Sigmoid colon (tissue), 7 donors: ENCODE measurements around the gene EIF3D. TPM values are rescaled to one million over a fixed set of nuclear protein-coding genes. Genes with fewer than 3 reads are reported as not detected.

Experiments used
- DNase-seq: peaks from one replicate; pipeline ENCODE4 v3.0.0-alpha.2; 2019
- H3K27ac ChIP-seq, 4 donors: fragments of 200-600 bp; sonication (generic); one replicate each; pipeline ENCODE4 v1.5.1; 2016 to 2019; ENCODE audit warnings: mild to moderate bottlenecking in 1 of 4
- H3K27me3 ChIP-seq, 3 donors: fragments of 200-600 bp; sonication (generic); one replicate each; pipeline ENCODE4 v1.5.1; 2019; ENCODE audit warnings: mild to moderate bottlenecking in 1 of 3
- H3K36me3 ChIP-seq, 4 donors: fragments of 200-600 bp; sonication (generic); one replicate each; pipeline ENCODE4 v1.5.1; 2016 to 2019
- H3K4me1 ChIP-seq, 4 donors: fragments of 200-600 bp; sonication (generic); one replicate each; pipeline ENCODE4 v1.5.1; 2017 to 2019
- H3K4me3 ChIP-seq, 4 donors: fragments of 200-600 bp; sonication (generic); one replicate each; pipeline ENCODE4 v1.5.1; 2017 to 2019; ENCODE audit warnings: mild to moderate bottlenecking in 2 of 4, moderate library complexity in 1 of 4
- H3K9me3 ChIP-seq, 4 donors: fragments of 200-600 bp in 3 of 4; sonication (generic) in 3 of 4; one replicate each; pipeline versions ENCODE4 v1.5.1 to v1.6.1; 2013 to 2019
- CTCF ChIP-seq, 4 experiments: fragments of 450-650 bp in 3 of 4; fragments of 200-600 bp in 1 of 4; IDR thresholded peaks; one replicate each; pipeline ENCODE4 v1.5.1; 2016 to 2019; ENCODE audit warnings: antibody characterized with exemption in 4 of 4, mild to moderate bottlenecking in 3 of 4, moderate library complexity in 2 of 4
- EP300 ChIP-seq, 4 donors: sonication (generic); formaldehyde crosslinking; IDR thresholded peaks; one replicate each; pipeline ENCODE4 v1.6.1; 2017; ENCODE audit warnings: antibody characterized with exemption in 4 of 4
- POLR2A ChIP-seq, 2 donors: fragments of 450-650 bp; IDR thresholded peaks; one replicate each; pipeline ENCODE4 v1.6.1; 2016; ENCODE audit warnings: antibody characterized with exemption in 2 of 2, mild to moderate bottlenecking in 2 of 2, moderate library complexity in 2 of 2
- POLR2AphosphoS5 ChIP-seq, 4 donors: sonication (generic); formaldehyde crosslinking; IDR thresholded peaks; one replicate each; pipeline ENCODE4 v1.6.1; 2017; ENCODE audit warnings: antibody characterized with exemption in 4 of 4
- WGBS, 2 donors: extraction: QIAGEN DNeasy Blood & Tissue Kit; methylation state at CpG; one replicate each; pipeline ENCODE4 v1.1.7; 2013; 5-methylcytosine and 5-hydroxymethylcytosine counted together
- intact Hi-C: fragments of 100-400 bp; cut with DNase I; formaldehyde crosslinking; loops from one replicate; pipeline ENCODE4 v1.15.1; 2023
- polyA plus RNA-seq, 3 donors: library from polyadenylated mRNA; stranded (reverse); fragments of 200-250 nt; gene quantifications; one replicate each; pipeline ENCODE4 v1.2.3, GENCODE V29; 2013
- total RNA-seq, 4 donors: library from RNA; depleted of rRNA; stranded (reverse); fragments of >200 nt; gene quantifications; one replicate each; pipeline ENCODE4 v1.1.0, GENCODE V29; 2016
- donor health status: healthy with polysubstance abuse.
- donor health status: Bipolar disorder and iron deficiency.
- donor health status: healthy.

EIF3D gene
- total and polyA plus RNA-seq, 7 donors, result 130 to 376 (median 260) TPM

- no peak overlapping the region for H3K4me3 ChIP-seq
- TF ChIP-seq CTCF (IDR thresholded peaks at IDR 0.05), result no peak
- TF ChIP-seq EP300 (IDR thresholded peaks at IDR 0.05), result no peak
- TF ChIP-seq POLR2A (IDR thresholded peaks at IDR 0.05), result no peak
- no peak for TF ChIP-seq POLR2AphosphoS5 (IDR thresholded peaks at IDR 0.05)
- H3K9me3 ChIP-seq, result no peaks in the 10 kb centered on the region
- H3K36me3 ChIP-seq, result no peaks in the 10 kb centered on the region
- no peak overlapping the region for H3K27ac ChIP-seq
- intact Hi-C loops, result no loop called here
- DNase-seq, result no peak
- H3K27me3 ChIP-seq, result peaks cover 11 to 46% (median 18%) of the 10 kb centered on the region in 3 donors
- 66 to 84% methylated on average over 6 of the region's 6 CpGs for whole genome bisulfite sequencing, 2 donors
- no peaks in the 10 kb centered on the region for H3K4me1 ChIP-seq
Observed at GRCh38 chr22:36565686-36566085, 36.7 kb upstream of the EIF3D start.

- H3K9me3 ChIP-seq, result no peaks in the 10 kb centered on the region
- intact Hi-C loops, result no loop called here
- H3K4me1 ChIP-seq, result no peaks in the 10 kb centered on the region
- TF ChIP-seq CTCF (IDR thresholded peaks at IDR 0.05), result no peak
- no peak for TF ChIP-seq POLR2A (IDR thresholded peaks at IDR 0.05)
- TF ChIP-seq EP300 (IDR thresholded peaks at IDR 0.05), result no peak
- no peak for TF ChIP-seq POLR2AphosphoS5 (IDR thresholded peaks at IDR 0.05)
- no peak overlapping the region for H3K4me3 ChIP-seq
- WGBS, 2 donors, result 82 to 93% methylated on average over 5 of the region's 5 CpGs
- H3K27ac ChIP-seq, result no peak overlapping the region
- no peak for DNase-seq
- H3K36me3 ChIP-seq, result no peaks in the 10 kb centered on the region
- H3K27me3 ChIP-seq, result peaks cover 11 to 46% (median 18%) of the 10 kb centered on the region in 3 donors
Observed at GRCh38 chr22:36565159-36565507, 36.2 kb upstream of the EIF3D start.

- H3K27ac ChIP-seq, result no peak overlapping the region
- H3K9me3 ChIP-seq, result no peaks in the 10 kb centered on the region
- no peak for DNase-seq
- H3K4me3 ChIP-seq, result no peak overlapping the region
- H3K27me3 ChIP-seq, result peaks cover 11 to 46% (median 18%) of the 10 kb centered on the region in 3 donors
- no peak for TF ChIP-seq POLR2AphosphoS5 (IDR thresholded peaks at IDR 0.05)
- no peak for TF ChIP-seq EP300 (IDR thresholded peaks at IDR 0.05)
- TF ChIP-seq CTCF (IDR thresholded peaks at IDR 0.05), result no peak
- no peak for TF ChIP-seq POLR2A (IDR thresholded peaks at IDR 0.05)
- intact Hi-C loops, result no loop called here
- H3K36me3 ChIP-seq, result no peaks in the 10 kb centered on the region
- WGBS, 2 donors, result 69 to 76% methylated on average over 48 of the region's 48 CpGs
- no peaks in the 10 kb centered on the region for H3K4me1 ChIP-seq
Observed at GRCh38 chr22:36564422-36565158, 35.6 kb upstream of the EIF3D start.

GRCh38 chr22:36563898-36564297 is 34.9 kb upstream of the EIF3D start:
- Histone ChIP-seq H3K4me3 (no peak overlapping the region), H3K36me3 (no peaks in the 10 kb centered on the region), H3K27ac (no peak overlapping the region), H3K4me1 (no peaks in the 10 kb centered on the region), H3K9me3 (no peaks in the 10 kb centered on the region), H3K27me3 (peaks cover 11 to 46% (median 18%) of the 10 kb centered on the region in 3 donors)
- TF ChIP-seq POLR2AphosphoS5 (IDR thresholded peaks at IDR 0.05) (no peak), POLR2A (IDR thresholded peaks at IDR 0.05) (no peak), CTCF (IDR thresholded peaks at IDR 0.05) (no peak), EP300 (IDR thresholded peaks at IDR 0.05) (no peak)
- no peak for DNase-seq
- 25 to 42% methylated on average over 5 of the region's 5 CpGs for WGBS, 2 donors
- intact Hi-C loops, result no loop called here

GRCh38 chr22:36563444-36563843 is 34.5 kb upstream of the EIF3D start:
- WGBS, 2 donors, result 33 to 51% methylated on average over 12 of the region's 12 CpGs
- intact Hi-C loops, result no loop called here
- peaks cover 11 to 45% (median 18%) of the 10 kb centered on the region in 3 donors for H3K27me3 ChIP-seq
- H3K9me3 ChIP-seq, result no peaks in the 10 kb centered on the region
- no peaks in the 10 kb centered on the region for H3K36me3 ChIP-seq
- no peaks in the 10 kb centered on the region for H3K4me1 ChIP-seq
- no peak for DNase-seq
- no peak overlapping the region for H3K4me3 ChIP-seq
- TF ChIP-seq CTCF (IDR thresholded peaks at IDR 0.05) (no peak), EP300 (IDR thresholded peaks at IDR 0.05) (no peak), POLR2AphosphoS5 (IDR thresholded peaks at IDR 0.05) (no peak), POLR2A (IDR thresholded peaks at IDR 0.05) (no peak)
- no peak overlapping the region for H3K27ac ChIP-seq
